Nephron progenitor cell (in vitro differentiated cells): Measurements from ENCODE around the gene FAM83C.

Experiments
- DNase-seq: peaks from one replicate; pipeline ENCODE4 v3.0.0; 2021
- H3K27ac Mint-ChIP-seq: 2 replicates; pipeline ENCODE4 v1.8.0; 2021; ENCODE audit warnings: mild to moderate bottlenecking, moderate library complexity, mixed read lengths
- H3K27me3 Mint-ChIP-seq: 2 replicates; pipeline ENCODE4 v1.8.0; 2021; ENCODE audit warnings: mild to moderate bottlenecking, low read depth, mixed read lengths; ENCODE audit not compliant: poor library complexity
- H3K36me3 Mint-ChIP-seq: 2 replicates; pipeline ENCODE4 v1.8.0; 2021; ENCODE audit warnings: low read depth, mixed read lengths
- H3K4me1 Mint-ChIP-seq: 2 replicates; pipeline ENCODE4 v1.8.0; 2021; ENCODE audit warnings: mixed read lengths
- H3K4me3 Mint-ChIP-seq: 2 replicates; pipeline ENCODE4 v1.8.0; 2021; ENCODE audit warnings: mild to moderate bottlenecking, moderate library complexity, mixed read lengths
- H3K9me3 Mint-ChIP-seq: 2 replicates; pipeline ENCODE4 v1.8.0; 2021; ENCODE audit warnings: mild to moderate bottlenecking, moderate library complexity, mixed read lengths
- TF ChIP-seq, protein P1 (sequence below): fragments of 200-600 bp; sonication (generic); IDR thresholded peaks from 2 replicates; pipeline ENCODE4 v1.5.0; 2021; ENCODE audit warnings: antibody characterized with exemption

Gene FAM83C

DNA sequence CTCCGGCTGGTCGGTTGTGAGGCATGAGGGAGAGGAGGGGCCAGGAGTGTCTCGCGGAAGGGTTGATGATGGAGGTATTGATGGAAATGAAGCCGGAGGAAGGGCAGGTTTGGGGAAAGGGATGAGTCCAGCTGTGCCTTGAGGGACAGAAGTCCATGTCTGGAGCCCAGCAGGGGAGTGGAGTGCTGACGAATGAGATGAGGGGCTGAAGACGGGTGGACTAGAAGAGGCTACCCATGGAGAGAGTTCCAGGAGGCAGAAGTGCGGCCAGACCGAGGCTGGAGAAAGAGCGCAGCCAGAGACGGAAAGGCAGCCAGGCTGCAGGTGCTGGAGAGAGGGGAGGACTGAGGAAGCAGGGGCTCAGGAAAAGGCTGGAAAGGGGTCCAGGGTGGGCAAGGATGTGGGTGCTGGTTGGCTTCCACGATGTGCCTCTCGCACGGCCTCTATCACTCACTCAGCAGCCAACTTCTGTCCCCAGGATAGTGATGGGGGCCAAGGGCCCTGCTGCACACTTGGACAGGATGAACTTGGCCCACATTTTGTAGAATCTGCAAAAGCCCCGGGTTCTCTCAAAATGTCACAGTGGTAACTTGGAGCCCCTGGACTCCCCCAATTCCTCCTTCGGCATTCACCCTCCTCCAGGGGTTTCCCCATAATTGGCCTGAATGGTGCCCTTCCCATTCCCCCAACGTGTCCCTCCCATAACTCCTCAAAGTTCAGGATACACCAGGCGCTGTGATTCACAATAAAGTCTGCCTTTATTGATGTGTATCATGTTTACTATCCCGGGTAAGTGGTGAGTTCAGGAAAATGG, 7.0 kb downstream of the FAM83C start:
- H3K4me1 Mint-ChIP-seq, result peaks cover 28% of the 10 kb centered on the region
- H3K9me3 Mint-ChIP-seq, result no peaks in the 10 kb centered on the region
- H3K4me3 Mint-ChIP-seq, result peak overlapping the region; percentile 89
- TF ChIP-seq, protein P1, sequence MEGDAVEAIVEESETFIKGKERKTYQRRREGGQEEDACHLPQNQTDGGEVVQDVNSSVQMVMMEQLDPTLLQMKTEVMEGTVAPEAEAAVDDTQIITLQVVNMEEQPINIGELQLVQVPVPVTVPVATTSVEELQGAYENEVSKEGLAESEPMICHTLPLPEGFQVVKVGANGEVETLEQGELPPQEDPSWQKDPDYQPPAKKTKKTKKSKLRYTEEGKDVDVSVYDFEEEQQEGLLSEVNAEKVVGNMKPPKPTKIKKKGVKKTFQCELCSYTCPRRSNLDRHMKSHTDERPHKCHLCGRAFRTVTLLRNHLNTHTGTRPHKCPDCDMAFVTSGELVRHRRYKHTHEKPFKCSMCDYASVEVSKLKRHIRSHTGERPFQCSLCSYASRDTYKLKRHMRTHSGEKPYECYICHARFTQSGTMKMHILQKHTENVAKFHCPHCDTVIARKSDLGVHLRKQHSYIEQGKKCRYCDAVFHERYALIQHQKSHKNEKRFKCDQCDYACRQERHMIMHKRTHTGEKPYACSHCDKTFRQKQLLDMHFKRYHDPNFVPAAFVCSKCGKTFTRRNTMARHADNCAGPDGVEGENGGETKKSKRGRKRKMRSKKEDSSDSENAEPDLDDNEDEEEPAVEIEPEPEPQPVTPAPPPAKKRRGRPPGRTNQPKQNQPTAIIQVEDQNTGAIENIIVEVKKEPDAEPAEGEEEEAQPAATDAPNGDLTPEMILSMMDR, result no peak
- peak overlapping the region; percentile 1 for H3K27ac Mint-ChIP-seq
- peaks cover 18% of the 10 kb centered on the region for H3K36me3 Mint-ChIP-seq
- DNase-seq, result no peak
- H3K27me3 Mint-ChIP-seq, result peaks cover 4% of the 10 kb centered on the region

DNA sequence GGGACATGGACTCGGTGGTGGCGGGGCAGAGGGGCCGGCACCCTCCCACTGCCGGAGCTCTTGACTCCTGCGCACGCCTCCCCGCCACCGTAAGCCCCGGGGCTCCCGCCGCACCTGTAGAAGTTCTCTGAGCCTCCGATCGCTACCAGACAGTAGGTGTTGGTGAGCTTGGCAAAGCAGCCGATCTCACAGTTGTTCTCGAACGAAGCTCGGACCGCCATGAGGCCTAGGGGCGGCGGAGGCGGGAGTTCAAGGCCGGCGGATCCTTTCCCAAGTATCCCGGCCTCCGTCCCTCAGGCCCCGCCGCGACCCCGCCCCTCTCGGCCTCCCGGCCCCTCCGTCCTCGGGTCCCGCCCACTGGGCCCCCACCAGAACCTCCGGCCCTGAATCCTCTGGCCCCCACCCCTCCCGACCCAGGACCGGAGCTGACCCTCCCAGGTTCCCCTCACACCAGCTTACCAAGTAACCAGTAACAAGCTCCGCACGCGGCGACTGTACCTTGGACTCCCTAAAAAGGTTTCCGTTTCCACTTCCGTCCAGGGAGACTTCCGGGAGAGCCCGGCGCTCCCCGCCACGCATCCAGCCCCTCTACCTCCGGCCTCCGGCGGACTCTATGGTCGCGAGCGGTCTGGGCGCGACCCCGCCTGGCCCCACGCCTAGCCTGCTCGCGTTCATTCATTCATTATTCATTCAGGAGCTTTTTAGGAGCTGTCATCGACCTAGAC, 7.8 kb downstream of the FAM83C start, which contains the start of gene EIF6:
EIF6 (minus strand) TSS at position 506 of the 725 bp plus-strand sequence; CDS start at position 221, 285 bp downstream.
- DNase-seq, result peak; percentile 88
- Mint-ChIP-seq H3K36me3 (peaks cover 26% of the 10 kb centered on the region), H3K4me1 (peaks cover 28% of the 10 kb centered on the region), H3K27me3 (peaks cover 4% of the 10 kb centered on the region), H3K9me3 (no peaks in the 10 kb centered on the region), H3K27ac (peak within 1 kb of the TSS; percentile 89), H3K4me3 (peak within 1 kb of the TSS; percentile 89)
- TF ChIP-seq, protein P1, result no peak

DNA sequence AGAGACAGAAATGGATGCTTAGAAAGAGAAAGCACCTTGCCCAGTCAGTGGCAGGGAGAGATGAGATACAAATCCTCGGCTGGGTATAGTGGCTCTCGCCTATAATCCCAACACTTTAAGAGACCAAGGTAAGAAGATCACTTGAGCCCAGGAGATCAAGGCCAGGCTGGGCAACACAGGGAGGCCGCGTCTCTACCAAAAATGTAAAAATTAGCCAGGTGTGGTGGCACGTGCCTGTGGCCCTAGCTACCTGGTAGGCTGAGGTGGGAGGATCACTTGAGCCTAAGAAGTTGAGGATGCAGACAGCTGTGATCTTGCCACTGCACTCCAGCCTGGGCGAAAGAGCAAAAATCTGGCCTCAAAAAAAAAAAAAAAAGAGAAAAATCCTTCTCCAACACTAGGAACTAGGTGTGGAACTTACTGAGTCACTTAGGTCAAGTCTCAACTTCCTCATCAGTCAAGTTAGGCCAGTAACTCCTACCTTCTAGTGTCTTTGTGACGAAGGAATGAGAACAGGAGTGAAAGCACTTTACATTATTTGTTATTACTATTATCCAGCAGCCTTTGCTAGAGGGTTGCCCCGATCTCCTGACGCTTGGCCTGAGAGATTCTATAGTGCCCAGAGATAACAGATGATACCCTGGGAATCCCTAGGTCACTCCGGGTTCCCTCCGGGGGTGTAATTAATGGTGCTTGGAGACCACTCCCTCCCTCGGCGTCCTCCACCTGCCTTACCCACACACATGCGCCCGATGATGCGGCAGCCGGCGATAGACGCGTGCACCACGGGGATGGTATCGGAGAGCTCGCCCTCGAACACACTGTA, 8.6 kb downstream of the FAM83C start:
- H3K27me3 Mint-ChIP-seq, result peaks cover 6% of the 10 kb centered on the region
- H3K36me3 Mint-ChIP-seq, result peaks cover 34% of the 10 kb centered on the region
- H3K4me1 Mint-ChIP-seq, result peaks cover 30% of the 10 kb centered on the region
- TF ChIP-seq, protein P1, result no peak
- no peak overlapping the region for H3K27ac Mint-ChIP-seq
- H3K4me3 Mint-ChIP-seq, result peak overlapping the region; percentile 89
- DNase-seq, result no peak
- no peaks in the 10 kb centered on the region for H3K9me3 Mint-ChIP-seq

DNA sequence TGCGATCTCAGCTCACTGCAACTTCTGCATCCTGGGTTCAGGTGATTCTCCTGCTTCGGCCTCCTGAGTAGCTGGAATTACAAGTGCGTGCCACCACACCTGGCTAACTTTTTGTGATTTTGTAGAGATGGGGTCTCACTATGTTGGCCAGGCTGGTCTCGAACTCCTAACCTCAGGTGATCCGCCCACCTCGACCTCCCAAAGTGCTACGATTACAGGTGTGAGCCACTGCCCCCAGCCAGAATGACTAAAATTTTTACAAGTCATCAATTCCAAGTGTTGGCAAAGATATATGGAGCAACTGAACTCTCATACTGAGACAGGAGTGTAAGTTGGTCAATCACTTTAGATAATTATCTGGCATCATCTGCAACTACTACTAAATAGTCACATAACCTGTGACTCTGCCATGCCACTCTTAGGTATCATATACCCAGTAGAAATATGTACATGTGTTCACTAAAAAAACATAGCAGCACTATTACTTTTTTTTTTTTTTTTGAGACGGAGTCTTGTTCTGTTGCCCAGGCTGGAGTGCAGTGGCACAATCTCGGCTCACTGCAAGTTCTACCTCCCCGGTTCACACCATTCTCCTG, 10.6 kb downstream of the FAM83C start:
- no peaks in the 10 kb centered on the region for H3K9me3 Mint-ChIP-seq
- peaks cover 39% of the 10 kb centered on the region for H3K36me3 Mint-ChIP-seq
- TF ChIP-seq, protein P1, result no peak
- DNase-seq, result no peak
- no peak overlapping the region for H3K4me3 Mint-ChIP-seq
- H3K27me3 Mint-ChIP-seq, result peaks cover 3% of the 10 kb centered on the region
- H3K4me1 Mint-ChIP-seq, result peaks cover 44% of the 10 kb centered on the region
- H3K27ac Mint-ChIP-seq, result no peak overlapping the region

DNA sequence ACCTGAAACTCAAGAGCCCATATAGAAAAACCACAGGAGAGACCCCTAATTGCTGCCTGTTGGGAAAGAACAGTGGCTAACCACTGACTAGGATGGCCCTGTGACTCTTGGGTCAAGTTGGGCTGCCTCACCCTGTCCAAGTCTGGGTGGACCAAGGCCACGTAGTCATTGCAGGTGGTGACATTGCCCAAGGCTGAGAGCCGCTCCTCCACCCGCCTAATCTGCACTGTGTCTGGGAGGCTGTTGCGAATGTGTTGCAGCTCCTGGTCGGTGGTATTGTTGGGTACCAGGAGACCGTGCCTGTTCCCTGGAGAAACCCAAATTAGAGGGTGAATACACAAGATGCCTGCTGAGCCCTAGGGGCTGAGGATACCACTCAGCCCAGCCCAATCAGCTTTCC, 11.7 kb downstream of the FAM83C start:
- TF ChIP-seq, protein P1, result no peak
- peaks cover 3% of the 10 kb centered on the region for H3K27me3 Mint-ChIP-seq
- H3K27ac Mint-ChIP-seq, result no peak overlapping the region
- peaks cover 38% of the 10 kb centered on the region for H3K4me1 Mint-ChIP-seq
- H3K36me3 Mint-ChIP-seq, result peaks cover 39% of the 10 kb centered on the region
- no peaks in the 10 kb centered on the region for H3K9me3 Mint-ChIP-seq
- no peak overlapping the region for H3K4me3 Mint-ChIP-seq
- DNase-seq, result no peak
